ENCODE data around the gene ARHGEF40.

DNA sequence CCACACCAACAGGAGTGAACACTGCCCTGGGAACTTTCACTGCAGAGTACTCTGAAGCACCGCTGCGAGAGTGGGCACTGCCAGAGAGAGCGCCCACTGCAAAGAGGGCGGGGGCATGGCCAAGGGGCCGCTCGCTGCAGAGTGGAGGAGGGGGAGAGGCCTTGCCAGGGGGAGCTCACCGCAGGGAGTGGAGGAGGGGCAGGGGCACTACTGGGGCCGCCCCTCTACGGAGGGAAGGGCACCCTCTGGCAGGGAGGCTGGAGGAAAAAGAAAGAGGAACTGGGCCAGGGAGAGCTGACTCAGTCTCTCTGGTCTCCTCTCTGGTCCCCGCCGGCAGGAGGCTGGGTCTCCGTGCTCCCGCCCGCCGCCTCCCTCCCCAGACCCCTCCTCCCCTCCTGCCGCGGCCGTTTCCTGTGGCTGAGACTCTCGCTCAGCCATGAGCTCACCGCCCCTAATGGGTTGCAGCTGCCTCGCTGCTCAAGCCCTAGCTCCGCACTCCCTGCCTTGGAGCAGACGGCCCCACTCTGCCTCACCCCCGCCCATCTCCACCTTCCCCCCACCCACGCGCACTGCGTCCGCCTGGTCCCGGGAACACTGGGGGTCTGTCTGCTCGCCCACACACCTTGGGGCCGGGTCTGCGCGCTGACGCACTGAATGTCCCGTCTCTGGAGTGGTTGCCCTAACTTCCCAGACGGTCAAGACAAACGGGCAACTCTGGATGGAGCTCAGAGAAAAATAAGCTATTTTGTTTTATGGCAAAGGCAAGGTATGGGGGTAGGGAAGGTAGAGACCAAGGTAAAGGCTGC is 1.3 kb downstream of the ARHGEF40 start:
- TF ChIP-seq, protein P1, sequence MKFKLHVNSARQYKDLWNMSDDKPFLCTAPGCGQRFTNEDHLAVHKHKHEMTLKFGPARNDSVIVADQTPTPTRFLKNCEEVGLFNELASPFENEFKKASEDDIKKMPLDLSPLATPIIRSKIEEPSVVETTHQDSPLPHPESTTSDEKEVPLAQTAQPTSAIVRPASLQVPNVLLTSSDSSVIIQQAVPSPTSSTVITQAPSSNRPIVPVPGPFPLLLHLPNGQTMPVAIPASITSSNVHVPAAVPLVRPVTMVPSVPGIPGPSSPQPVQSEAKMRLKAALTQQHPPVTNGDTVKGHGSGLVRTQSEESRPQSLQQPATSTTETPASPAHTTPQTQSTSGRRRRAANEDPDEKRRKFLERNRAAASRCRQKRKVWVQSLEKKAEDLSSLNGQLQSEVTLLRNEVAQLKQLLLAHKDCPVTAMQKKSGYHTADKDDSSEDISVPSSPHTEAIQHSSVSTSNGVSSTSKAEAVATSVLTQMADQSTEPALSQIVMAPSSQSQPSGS (CRISPR knock-in tag; IDR thresholded peaks at IDR 0.05; ENCODE audit: borderline replicate concordance, low read depth), result no peak
- TF ChIP-seq JUN (CRISPR knock-in tag; IDR thresholded peaks at IDR 0.05), result no peak
- no peak for TF ChIP-seq CREB1 (CRISPR knock-in tag; IDR thresholded peaks at IDR 0.05)
- TF ChIP-seq, protein P2, sequence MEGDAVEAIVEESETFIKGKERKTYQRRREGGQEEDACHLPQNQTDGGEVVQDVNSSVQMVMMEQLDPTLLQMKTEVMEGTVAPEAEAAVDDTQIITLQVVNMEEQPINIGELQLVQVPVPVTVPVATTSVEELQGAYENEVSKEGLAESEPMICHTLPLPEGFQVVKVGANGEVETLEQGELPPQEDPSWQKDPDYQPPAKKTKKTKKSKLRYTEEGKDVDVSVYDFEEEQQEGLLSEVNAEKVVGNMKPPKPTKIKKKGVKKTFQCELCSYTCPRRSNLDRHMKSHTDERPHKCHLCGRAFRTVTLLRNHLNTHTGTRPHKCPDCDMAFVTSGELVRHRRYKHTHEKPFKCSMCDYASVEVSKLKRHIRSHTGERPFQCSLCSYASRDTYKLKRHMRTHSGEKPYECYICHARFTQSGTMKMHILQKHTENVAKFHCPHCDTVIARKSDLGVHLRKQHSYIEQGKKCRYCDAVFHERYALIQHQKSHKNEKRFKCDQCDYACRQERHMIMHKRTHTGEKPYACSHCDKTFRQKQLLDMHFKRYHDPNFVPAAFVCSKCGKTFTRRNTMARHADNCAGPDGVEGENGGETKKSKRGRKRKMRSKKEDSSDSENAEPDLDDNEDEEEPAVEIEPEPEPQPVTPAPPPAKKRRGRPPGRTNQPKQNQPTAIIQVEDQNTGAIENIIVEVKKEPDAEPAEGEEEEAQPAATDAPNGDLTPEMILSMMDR (IDR thresholded peaks at IDR 0.05), result no peak
- TF ChIP-seq ATF1 (CRISPR knock-in tag; IDR thresholded peaks at IDR 0.05), result no peak
- TF ChIP-seq, protein P3, sequence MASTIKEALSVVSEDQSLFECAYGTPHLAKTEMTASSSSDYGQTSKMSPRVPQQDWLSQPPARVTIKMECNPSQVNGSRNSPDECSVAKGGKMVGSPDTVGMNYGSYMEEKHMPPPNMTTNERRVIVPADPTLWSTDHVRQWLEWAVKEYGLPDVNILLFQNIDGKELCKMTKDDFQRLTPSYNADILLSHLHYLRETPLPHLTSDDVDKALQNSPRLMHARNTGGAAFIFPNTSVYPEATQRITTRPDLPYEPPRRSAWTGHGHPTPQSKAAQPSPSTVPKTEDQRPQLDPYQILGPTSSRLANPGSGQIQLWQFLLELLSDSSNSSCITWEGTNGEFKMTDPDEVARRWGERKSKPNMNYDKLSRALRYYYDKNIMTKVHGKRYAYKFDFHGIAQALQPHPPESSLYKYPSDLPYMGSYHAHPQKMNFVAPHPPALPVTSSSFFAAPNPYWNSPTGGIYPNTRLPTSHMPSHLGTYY (CRISPR knock-in tag; IDR thresholded peaks at IDR 0.05), result no peak
- TF ChIP-seq, protein P4, sequence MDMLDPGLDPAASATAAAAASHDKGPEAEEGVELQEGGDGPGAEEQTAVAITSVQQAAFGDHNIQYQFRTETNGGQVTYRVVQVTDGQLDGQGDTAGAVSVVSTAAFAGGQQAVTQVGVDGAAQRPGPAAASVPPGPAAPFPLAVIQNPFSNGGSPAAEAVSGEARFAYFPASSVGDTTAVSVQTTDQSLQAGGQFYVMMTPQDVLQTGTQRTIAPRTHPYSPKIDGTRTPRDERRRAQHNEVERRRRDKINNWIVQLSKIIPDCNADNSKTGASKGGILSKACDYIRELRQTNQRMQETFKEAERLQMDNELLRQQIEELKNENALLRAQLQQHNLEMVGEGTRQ (CRISPR knock-in tag; IDR thresholded peaks at IDR 0.05), result no peak
- TF ChIP-seq, protein P5, sequence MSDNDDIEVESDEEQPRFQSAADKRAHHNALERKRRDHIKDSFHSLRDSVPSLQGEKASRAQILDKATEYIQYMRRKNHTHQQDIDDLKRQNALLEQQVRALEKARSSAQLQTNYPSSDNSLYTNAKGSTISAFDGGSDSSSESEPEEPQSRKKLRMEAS (CRISPR knock-in tag; IDR thresholded peaks at IDR 0.05), result no peak
- TF ChIP-seq NFATC4 (CRISPR knock-in tag; IDR thresholded peaks at IDR 0.05), result no peak
- TF ChIP-seq, protein P6, sequence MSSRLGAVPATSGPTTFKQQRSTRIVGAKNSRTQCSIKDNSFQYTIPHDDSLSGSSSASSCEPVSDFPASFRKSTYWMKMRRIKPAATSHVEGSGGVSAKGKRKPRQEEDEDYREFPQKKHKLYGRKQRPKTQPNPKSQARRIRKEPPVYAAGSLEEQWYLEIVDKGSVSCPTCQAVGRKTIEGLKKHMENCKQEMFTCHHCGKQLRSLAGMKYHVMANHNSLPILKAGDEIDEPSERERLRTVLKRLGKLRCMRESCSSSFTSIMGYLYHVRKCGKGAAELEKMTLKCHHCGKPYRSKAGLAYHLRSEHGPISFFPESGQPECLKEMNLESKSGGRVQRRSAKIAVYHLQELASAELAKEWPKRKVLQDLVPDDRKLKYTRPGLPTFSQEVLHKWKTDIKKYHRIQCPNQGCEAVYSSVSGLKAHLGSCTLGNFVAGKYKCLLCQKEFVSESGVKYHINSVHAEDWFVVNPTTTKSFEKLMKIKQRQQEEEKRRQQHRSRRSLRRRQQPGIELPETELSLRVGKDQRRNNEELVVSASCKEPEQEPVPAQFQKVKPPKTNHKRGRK (CRISPR knock-in tag; IDR thresholded peaks at IDR 0.05; ENCODE audit: borderline replicate concordance), result no peak
- TF ChIP-seq, protein P7, sequence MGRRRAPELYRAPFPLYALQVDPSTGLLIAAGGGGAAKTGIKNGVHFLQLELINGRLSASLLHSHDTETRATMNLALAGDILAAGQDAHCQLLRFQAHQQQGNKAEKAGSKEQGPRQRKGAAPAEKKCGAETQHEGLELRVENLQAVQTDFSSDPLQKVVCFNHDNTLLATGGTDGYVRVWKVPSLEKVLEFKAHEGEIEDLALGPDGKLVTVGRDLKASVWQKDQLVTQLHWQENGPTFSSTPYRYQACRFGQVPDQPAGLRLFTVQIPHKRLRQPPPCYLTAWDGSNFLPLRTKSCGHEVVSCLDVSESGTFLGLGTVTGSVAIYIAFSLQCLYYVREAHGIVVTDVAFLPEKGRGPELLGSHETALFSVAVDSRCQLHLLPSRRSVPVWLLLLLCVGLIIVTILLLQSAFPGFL (CRISPR knock-in tag; IDR thresholded peaks at IDR 0.05; ENCODE audit: borderline replicate concordance), result no peak
- TF ChIP-seq KAT7 (CRISPR knock-in tag; IDR thresholded peaks at IDR 0.05; ENCODE audit: borderline replicate concordance), result no peak

All from WTC11 (cell line).